Measurements from ENCODE around the gene CERS2. TPM values are rescaled to one million over a fixed set of nuclear protein-coding genes. Genes with fewer than 3 reads are reported as not detected.

The CERS2 gene
- total and polyA plus RNA-seq, 2 of the 13 experiments (the other 11 are each of a cell fraction or from before 2014, with no cell fraction given): 269 to 298 TPM

- no peak for TF ChIP-seq ZBTB1 (CRISPR knock-in tag; IDR thresholded peaks at IDR 0.05; ENCODE audit: borderline replicate concordance)
- peak; percentile 87; the same call in 1 of the 2 replicates for TF ChIP-seq EED (CRISPR knock-in tag; IDR thresholded peaks at IDR 0.05)
- TF ChIP-seq PHF8 (CRISPR knock-in tag; IDR thresholded peaks at IDR 0.05): peak; percentile 53
- peak; percentile 31; the same call in 1 of the 2 replicates for TF ChIP-seq HDAC2 (CRISPR knock-in tag; IDR thresholded peaks at IDR 0.05)
- TF ChIP-seq ZNF432 (CRISPR knock-in tag; IDR thresholded peaks at IDR 0.05; ENCODE audit: borderline replicate concordance): no peak
- no peak for TF ChIP-seq FUBP1 (CRISPR knock-in tag; IDR thresholded peaks at IDR 0.05; ENCODE audit: borderline replicate concordance)
- TF ChIP-seq ZNF142 (CRISPR knock-in tag; IDR thresholded peaks at IDR 0.05): peak; percentile 49
- TF ChIP-seq SYNCRIP (IDR thresholded peaks at IDR 0.05; ENCODE audit: insufficient read depth, low read depth, low read length): no peak
- TF ChIP-seq ZNF143 (CRISPR knock-in tag; IDR thresholded peaks at IDR 0.05): peak; percentile 90
- peak; percentile 82 for TF ChIP-seq ZNF770 (CRISPR knock-in tag; IDR thresholded peaks at IDR 0.05)
- TF ChIP-seq SOX5 (CRISPR knock-in tag; IDR thresholded peaks at IDR 0.05; ENCODE audit: borderline replicate concordance): peak; percentile 58; the same call in 1 of the 2 replicates
- no peak for TF ChIP-seq ZBTB14 (CRISPR knock-in tag; IDR thresholded peaks at IDR 0.05)
- TF ChIP-seq NFKB2 (CRISPR knock-in tag; IDR thresholded peaks at IDR 0.05; ENCODE audit: borderline replicate concordance): peak; percentile 64; the same call in 1 of the 2 replicates
- no peak for TF ChIP-seq CENPT (CRISPR knock-in tag; IDR thresholded peaks at IDR 0.05; ENCODE audit: low read depth)
- TF ChIP-seq ZNF784 (CRISPR knock-in tag; IDR thresholded peaks at IDR 0.05; ENCODE audit: borderline replicate concordance): 0 out of 2 replicates have a peak, but pooled peaks have one; percentile 42
- TF ChIP-seq ADNP (CRISPR knock-in tag; IDR thresholded peaks at IDR 0.05): peak; percentile 84
Observed at GRCh38 chr1:151008244-151009205, 33.9 kb upstream of the CERS2 start, which contains the start of gene PRUNE1 (continued).
